Skeletal muscle satellite cell (primary cell): ENCODE measurements around the gene FSTL4.

Source experiments
- H3K27me3 ChIP-seq: 2 replicates; pipeline ENCODE4 v1.7.0; 2013; ENCODE audit warnings: low read length; ENCODE audit not compliant: control insufficient read depth, insufficient read depth
- H3K36me3 ChIP-seq: 2 replicates; pipeline ENCODE4 v1.7.0; 2013; ENCODE audit warnings: mild to moderate bottlenecking, control low read depth, low read length; ENCODE audit not compliant: insufficient read depth
- H3K4me1 ChIP-seq: 2 replicates; pipeline ENCODE4 v1.7.0; 2013; ENCODE audit warnings: low read length; ENCODE audit not compliant: control insufficient read depth, insufficient read depth
- H3K4me2 ChIP-seq: 2 replicates; pipeline ENCODE4 v1.7.0; 2013; ENCODE audit warnings: mild to moderate bottlenecking, low read length
- H3K4me3 ChIP-seq: 2 replicates; pipeline ENCODE4 v1.7.0; 2013; ENCODE audit warnings: low read length
- H3K9ac ChIP-seq: 2 replicates; pipeline ENCODE4 v1.7.0; 2013; ENCODE audit warnings: mild to moderate bottlenecking, low read depth, low read length, moderate library complexity
- H3K9me3 ChIP-seq: replicated peaks from 2 replicates; pipeline ENCODE4 v1.7.0; 2013; ENCODE audit warnings: mild to moderate bottlenecking, control low read depth, low read length

The FSTL4 gene

GRCh38 chr5:133298447-133298846, 313.9 kb downstream of the FSTL4 start:
- Histone ChIP-seq H3K9ac (no peak overlapping the region), H3K9me3 (no peaks in the 10 kb centered on the region), H3K4me1 (no peaks in the 10 kb centered on the region), H3K36me3 (no peaks in the 10 kb centered on the region), H3K4me3 (no peak overlapping the region), H3K4me2 (no peak overlapping the region), H3K27me3 (peaks cover 9% of the 10 kb centered on the region)

- no peaks in the 10 kb centered on the region for H3K9me3 ChIP-seq
- H3K36me3 ChIP-seq = no peaks in the 10 kb centered on the region
- H3K4me2 ChIP-seq = no peak overlapping the region
- no peak overlapping the region for H3K9ac ChIP-seq
- H3K4me3 ChIP-seq = no peak overlapping the region
- H3K27me3 ChIP-seq = peaks cover 15% of the 10 kb centered on the region
- no peaks in the 10 kb centered on the region for H3K4me1 ChIP-seq
Observed at GRCh38 chr5:133297293-133297692, 315.0 kb downstream of the FSTL4 start.

GRCh38 chr5:133296624-133297023, 315.7 kb downstream of the FSTL4 start:
- no peak overlapping the region for H3K4me3 ChIP-seq
- peaks cover 15% of the 10 kb centered on the region for H3K27me3 ChIP-seq
- H3K9ac ChIP-seq = no peak overlapping the region

GRCh38 chr5:133295520-133295919, 316.8 kb downstream of the FSTL4 start:
- H3K9me3 ChIP-seq = no peaks in the 10 kb centered on the region
- H3K27me3 ChIP-seq = peaks cover 15% of the 10 kb centered on the region
- H3K36me3 ChIP-seq = no peaks in the 10 kb centered on the region
- H3K4me2 ChIP-seq = no peak overlapping the region
- H3K4me3 ChIP-seq = no peak overlapping the region
- H3K9ac ChIP-seq = no peak overlapping the region
- no peaks in the 10 kb centered on the region for H3K4me1 ChIP-seq

More at GRCh38 chr5:133296624-133297023, 315.7 kb downstream of the FSTL4 start:
- Histone ChIP-seq H3K4me1 (no peaks in the 10 kb centered on the region), H3K9me3 (no peaks in the 10 kb centered on the region), H3K4me2 (no peak overlapping the region), H3K36me3 (no peaks in the 10 kb centered on the region)

GRCh38 chr5:133294380-133294779, 318.0 kb downstream of the FSTL4 start:
- H3K36me3 ChIP-seq = no peaks in the 10 kb centered on the region
- H3K9me3 ChIP-seq = no peaks in the 10 kb centered on the region
- H3K4me3 ChIP-seq = no peak overlapping the region
- no peak overlapping the region for H3K4me2 ChIP-seq
- peaks cover 15% of the 10 kb centered on the region for H3K27me3 ChIP-seq
- no peaks in the 10 kb centered on the region for H3K4me1 ChIP-seq
- no peak overlapping the region for H3K9ac ChIP-seq

GRCh38 chr5:133293960-133294359, 318.4 kb downstream of the FSTL4 start:
- Histone ChIP-seq H3K27me3 (peaks cover 15% of the 10 kb centered on the region), H3K9ac (no peak overlapping the region), H3K9me3 (no peaks in the 10 kb centered on the region), H3K4me3 (no peak overlapping the region), H3K36me3 (no peaks in the 10 kb centered on the region), H3K4me2 (no peak overlapping the region), H3K4me1 (no peaks in the 10 kb centered on the region)

GRCh38 chr5:133292300-133292699, 320.0 kb downstream of the FSTL4 start:
- Histone ChIP-seq H3K9ac (no peak overlapping the region), H3K9me3 (no peaks in the 10 kb centered on the region), H3K27me3 (peaks cover 9% of the 10 kb centered on the region), H3K36me3 (no peaks in the 10 kb centered on the region), H3K4me2 (no peak overlapping the region), H3K4me3 (no peak overlapping the region), H3K4me1 (no peaks in the 10 kb centered on the region)

DNA sequence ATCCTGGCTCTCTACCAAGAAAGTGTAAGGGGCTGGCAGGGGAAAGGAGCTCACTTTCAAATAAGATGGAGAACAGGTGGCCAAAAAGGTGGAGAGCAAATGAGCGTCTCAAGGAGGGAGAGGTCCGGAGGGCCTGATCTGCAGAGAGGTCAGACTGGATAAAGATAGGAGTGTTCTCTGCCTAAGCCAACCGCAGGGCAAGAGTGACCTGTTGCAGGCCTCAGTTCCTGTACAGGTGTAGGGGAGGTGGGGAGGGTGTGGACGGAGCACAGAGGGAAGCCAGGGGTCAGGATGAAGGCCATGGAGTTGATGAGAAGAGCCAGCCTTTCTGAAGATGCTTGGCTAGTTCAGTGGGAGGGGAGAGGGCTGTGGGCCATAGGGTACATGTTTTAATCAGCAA, 320.8 kb downstream of the FSTL4 start:
- Histone ChIP-seq H3K4me1 (no peaks in the 10 kb centered on the region), H3K9ac (no peak overlapping the region), H3K27me3 (peaks cover 7% of the 10 kb centered on the region)

DNA sequence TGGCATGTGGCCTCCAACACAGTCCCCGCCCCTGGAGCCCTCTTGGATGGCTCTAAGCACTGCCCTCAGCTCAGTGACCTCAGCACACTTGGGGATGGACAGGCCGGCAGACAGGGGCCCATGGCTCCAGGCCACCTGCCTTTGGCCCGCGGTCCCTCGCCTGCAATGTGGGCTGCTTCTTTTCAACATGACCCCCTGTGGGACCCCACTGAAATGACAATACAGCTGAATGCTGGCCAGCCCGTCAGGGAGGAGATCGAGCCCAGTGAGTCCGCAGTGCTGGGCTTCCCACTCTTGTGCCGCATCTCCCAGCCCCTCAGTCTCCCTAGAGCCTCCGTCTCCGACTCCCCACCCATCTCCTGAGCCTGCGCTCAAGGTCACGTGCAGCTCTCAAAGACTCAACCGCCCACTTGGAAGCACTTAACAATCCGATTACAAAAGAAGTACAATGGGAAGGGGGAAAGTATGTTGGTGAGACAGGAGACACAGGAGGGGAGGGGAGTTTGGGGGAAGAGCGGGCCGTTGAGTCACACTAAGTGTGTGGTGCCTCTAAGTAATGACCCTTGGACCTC, 321.6 kb downstream of the FSTL4 start:
- no peaks in the 10 kb centered on the region for H3K36me3 ChIP-seq
- no peak overlapping the region for H3K4me3 ChIP-seq
- H3K4me2 ChIP-seq = no peak overlapping the region
- no peaks in the 10 kb centered on the region for H3K9me3 ChIP-seq
- H3K4me1 ChIP-seq = no peaks in the 10 kb centered on the region
- no peak overlapping the region for H3K9ac ChIP-seq
- peaks cover 7% of the 10 kb centered on the region for H3K27me3 ChIP-seq

More for the DNA sequence above, 320.8 kb downstream of the FSTL4 start:
- no peaks in the 10 kb centered on the region for H3K36me3 ChIP-seq
- H3K4me3 ChIP-seq = no peak overlapping the region
- H3K9me3 ChIP-seq = no peaks in the 10 kb centered on the region
- no peak overlapping the region for H3K4me2 ChIP-seq

GRCh38 chr5:133289686-133290367, 322.5 kb downstream of the FSTL4 start:
- H3K4me1 ChIP-seq = no peaks in the 10 kb centered on the region
- H3K36me3 ChIP-seq = no peaks in the 10 kb centered on the region
- no peak overlapping the region for H3K4me3 ChIP-seq
- H3K4me2 ChIP-seq = no peak overlapping the region
- H3K27me3 ChIP-seq = peaks cover 7% of the 10 kb centered on the region
- H3K9ac ChIP-seq = no peak overlapping the region
- H3K9me3 ChIP-seq = no peaks in the 10 kb centered on the region

GRCh38 chr5:133287500-133287899, 324.8 kb downstream of the FSTL4 start:
- H3K9me3 ChIP-seq = no peaks in the 10 kb centered on the region
- H3K27me3 ChIP-seq = no peaks in the 10 kb centered on the region
- H3K36me3 ChIP-seq = no peaks in the 10 kb centered on the region

GRCh38 chr5:133286483-133286882, 325.9 kb downstream of the FSTL4 start:
- Histone ChIP-seq H3K27me3 (no peaks in the 10 kb centered on the region), H3K36me3 (no peaks in the 10 kb centered on the region), H3K9ac (no peak overlapping the region)

More at GRCh38 chr5:133287500-133287899, 324.8 kb downstream of the FSTL4 start:
- Histone ChIP-seq H3K4me1 (no peaks in the 10 kb centered on the region), H3K9ac (no peak overlapping the region), H3K4me3 (no peak overlapping the region), H3K4me2 (no peak overlapping the region)

More at GRCh38 chr5:133286483-133286882, 325.9 kb downstream of the FSTL4 start:
- H3K4me2 ChIP-seq = no peak overlapping the region
- H3K4me1 ChIP-seq = no peaks in the 10 kb centered on the region
- no peaks in the 10 kb centered on the region for H3K9me3 ChIP-seq
- no peak overlapping the region for H3K4me3 ChIP-seq
